G401 (cell line): ENCODE data around the gene SLC4A2. TPM values are rescaled to one million over a fixed set of nuclear protein-coding genes. Genes with fewer than 3 reads are reported as not detected.
"Not testable (repeated sequence)": the region's sequence is repeated elsewhere in the genome, so short reads cannot be mapped to it uniquely, and the experiment has no call there.

Experiments
- DNase-seq: peaks from one replicate; pipeline ENCODE4 v3.0.0-alpha.2; 2015; ENCODE audit warnings: low spot score
- in situ Hi-C: cut with HindIII; loops from 2 replicates; pipeline ENCODE4 v1.10.0; 2016; ENCODE audit warnings: low sequenced_read_pairs, mixed read lengths
- total RNA-seq: library from RNA; depleted of rRNA; stranded (reverse); fragments of >200 nt; shearing (Covaris generic); gene quantifications from 2 replicates; pipeline ENCODE4 v1.2.3, GENCODE V29; 2014

The SLC4A2 gene
- total RNA-seq, 1 experiment from 2014 or later, result 363 TPM

GRCh38 chr7:151040616-151041375 is 18.6 kb upstream of the SLC4A2 start:
- no peak for DNase-seq
- in situ Hi-C loops, result no loop called here

- in situ Hi-C loops, DNase-seq: not testable (repeated sequence)
Measured at GRCh38 chr7:151043449-151043848, 15.9 kb upstream of the SLC4A2 start.

GRCh38 chr7:151043959-151044358 is 15.4 kb upstream of the SLC4A2 start:
- DNase-seq, result no peak
- in situ Hi-C loops, result no loop called here

- in situ Hi-C loops, result no loop called here
Measured at GRCh38 chr7:151045262-151045661, 14.1 kb upstream of the SLC4A2 start.

GRCh38 chr7:151045967-151046366 is 13.4 kb upstream of the SLC4A2 start:
- DNase-seq, result no peak
- in situ Hi-C loops, result no loop called here

More at GRCh38 chr7:151045262-151045661, 14.1 kb upstream of the SLC4A2 start:
- no peak for DNase-seq

GRCh38 chr7:151046603-151047573 is 12.5 kb upstream of the SLC4A2 start:
- no peak for DNase-seq
- in situ Hi-C loops, result no loop called here

GRCh38 chr7:151047976-151048815 is 11.2 kb upstream of the SLC4A2 start, which contains the start of gene ASIC3:
Gene ASIC3, plus strand, starts transcription at chr7:151048531. Its CDS starts 355 bp downstream, at chr7:151048886.
- in situ Hi-C loops, result no loop called here
- no peak for DNase-seq

GRCh38 chr7:151048911-151049463 is 10.4 kb upstream of the SLC4A2 start:
- no peak for DNase-seq
- in situ Hi-C loops, result no loop called here

GRCh38 chr7:151051108-151051507 is 8.3 kb upstream of the SLC4A2 start:
- in situ Hi-C loops, result no loop called here
- peak; percentile 40 for DNase-seq

GRCh38 chr7:151053096-151053495 is 6.3 kb upstream of the SLC4A2 start:
- in situ Hi-C loops, result no loop called here

GRCh38 chr7:151053751-151054150 is 5.6 kb upstream of the SLC4A2 start:
- DNase-seq, result no peak
- in situ Hi-C loops, result no loop called here

More at GRCh38 chr7:151053096-151053495, 6.3 kb upstream of the SLC4A2 start:
- no peak for DNase-seq

- in situ Hi-C loops, result no loop called here
- DNase-seq, result no peak
Measured at GRCh38 chr7:151056283-151056665, 3.1 kb upstream of the SLC4A2 start.

GRCh38 chr7:151056666-151057505 is 2.5 kb upstream of the SLC4A2 start:
- no peak for DNase-seq
- in situ Hi-C loops, result no loop called here

GRCh38 chr7:151057506-151057988 is 1.8 kb upstream of the SLC4A2 start, which contains the start of gene CDK5:
Gene CDK5, minus strand, starts transcription at chr7:151057897. Its CDS starts 49 bp downstream, at chr7:151057848.
- no peak for DNase-seq
- in situ Hi-C loops, result no loop called here

- in situ Hi-C loops, result no loop called here
Measured at GRCh38 chr7:151057989-151058780, 1.2 kb upstream of the SLC4A2 start.

GRCh38 chr7:151058781-151059366 is 515 bp upstream of the SLC4A2 start:
- DNase-seq, result peak; percentile 45
- in situ Hi-C loops, result no loop called here

More at GRCh38 chr7:151057989-151058780, 1.2 kb upstream of the SLC4A2 start:
- peak; percentile 100 for DNase-seq

GRCh38 chr7:151060113-151060415 is 675 bp downstream of the SLC4A2 start:
- in situ Hi-C loops, result no loop called here
- DNase-seq, result no peak
